ENCODE measurements around the gene RIOK1. TPM values are rescaled to one million over a fixed set of nuclear protein-coding genes. Genes with fewer than 3 reads are reported as not detected.

The RIOK1 gene
- total RNA-seq, 1 experiment from 2014 or later: 39.9 TPM

DNA sequence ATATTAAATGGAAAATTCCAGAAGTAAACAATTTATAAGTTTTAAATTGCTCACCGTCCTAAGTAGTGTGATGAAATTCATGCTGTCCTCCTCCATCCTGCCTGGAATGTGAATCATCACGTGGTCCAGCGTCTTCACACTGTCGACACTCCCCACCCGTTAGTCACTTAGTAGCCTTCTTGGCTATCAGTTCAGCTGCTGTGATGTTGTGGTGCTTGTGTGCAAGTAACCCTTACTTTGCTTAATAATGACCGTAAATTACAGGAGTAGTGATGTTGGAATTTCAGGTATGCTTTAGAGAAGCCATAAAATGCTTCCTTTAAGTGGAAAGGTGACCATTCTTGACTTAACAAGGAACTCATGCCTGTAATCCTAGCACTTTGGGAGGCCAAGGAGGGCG lies 25.2 kb downstream of the RIOK1 start:
- Histone ChIP-seq H3F3A (ENCODE audit: low read length, unreplicated experiment) (no peaks in the 10 kb centered on the region), H3K4me2 (ENCODE audit: low read length) (no peak overlapping the region), H3K4me3 (ENCODE audit: low read length) (no peak overlapping the region), H3K9me3 (ENCODE audit: low read length) (no peaks in the 10 kb centered on the region), H3K27me3 (ENCODE audit: low read length) (no peaks in the 10 kb centered on the region), H3K36me3 (ENCODE audit: low read depth, low read length) (peaks cover 56% of the 10 kb centered on the region), H3K9ac (ENCODE audit: low read length) (no peak overlapping the region), H3K9me2 (replicated peaks; ENCODE audit: low read length) (no peaks in the 10 kb centered on the region), H3K79me2 (ENCODE audit: low read length) (no peaks in the 10 kb centered on the region), H3K27ac (ENCODE audit: low read length) (no peak overlapping the region), H4K20me1 (ENCODE audit: low read length) (no peaks in the 10 kb centered on the region), H3K4me1 (ENCODE audit: insufficient read depth, low read length) (peaks cover 20% of the 10 kb centered on the region), H2AFZ (ENCODE audit: low read length) (no peak overlapping the region)
- ChIA-PET POLR2A (ENCODE audit: unreplicated experiment) (no interaction called here), CTCF (no interaction called here)
- TF ChIP-seq EZH2phosphoT487 (IDR thresholded peaks at IDR 0.05; ENCODE audit: borderline replicate concordance, low read length) (no peak), EZH2 (IDR thresholded peaks at IDR 0.05; ENCODE audit: low read length, unreplicated experiment) (no peak)
- TF ChIP-seq, protein P1, sequence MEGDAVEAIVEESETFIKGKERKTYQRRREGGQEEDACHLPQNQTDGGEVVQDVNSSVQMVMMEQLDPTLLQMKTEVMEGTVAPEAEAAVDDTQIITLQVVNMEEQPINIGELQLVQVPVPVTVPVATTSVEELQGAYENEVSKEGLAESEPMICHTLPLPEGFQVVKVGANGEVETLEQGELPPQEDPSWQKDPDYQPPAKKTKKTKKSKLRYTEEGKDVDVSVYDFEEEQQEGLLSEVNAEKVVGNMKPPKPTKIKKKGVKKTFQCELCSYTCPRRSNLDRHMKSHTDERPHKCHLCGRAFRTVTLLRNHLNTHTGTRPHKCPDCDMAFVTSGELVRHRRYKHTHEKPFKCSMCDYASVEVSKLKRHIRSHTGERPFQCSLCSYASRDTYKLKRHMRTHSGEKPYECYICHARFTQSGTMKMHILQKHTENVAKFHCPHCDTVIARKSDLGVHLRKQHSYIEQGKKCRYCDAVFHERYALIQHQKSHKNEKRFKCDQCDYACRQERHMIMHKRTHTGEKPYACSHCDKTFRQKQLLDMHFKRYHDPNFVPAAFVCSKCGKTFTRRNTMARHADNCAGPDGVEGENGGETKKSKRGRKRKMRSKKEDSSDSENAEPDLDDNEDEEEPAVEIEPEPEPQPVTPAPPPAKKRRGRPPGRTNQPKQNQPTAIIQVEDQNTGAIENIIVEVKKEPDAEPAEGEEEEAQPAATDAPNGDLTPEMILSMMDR (conservative IDR thresholded peaks at IDR 0.05; ENCODE audit: low read depth, low read length): no peak
- DNase-seq (peak; percentile 58), ATAC-seq (peak; percentile 46)
- intact Hi-C loops (cut with micrococcal nuclease): no loop called here
- no TSS peak for BruUV-seq (replicated peaks)

DNA sequence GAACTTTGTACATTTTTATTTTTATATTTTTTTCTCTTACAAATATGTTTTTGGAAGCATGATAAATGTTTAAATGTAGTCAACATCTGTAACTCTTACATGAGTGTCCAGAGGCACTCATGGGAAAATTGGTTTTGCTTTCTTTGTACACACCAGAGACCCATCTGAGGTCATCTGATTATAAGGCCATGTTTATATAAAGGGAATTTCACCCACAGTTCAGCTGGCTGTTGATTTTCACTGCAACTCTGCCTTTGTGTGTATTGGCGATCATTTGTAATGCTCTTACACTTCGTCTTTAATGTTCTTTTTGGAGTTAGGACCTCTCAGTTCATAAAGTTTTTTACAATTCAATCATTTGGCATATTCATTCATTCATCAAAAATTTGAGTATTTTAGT lies 28.1 kb downstream of the RIOK1 start:
- no peak overlapping the region for H2AFZ ChIP-seq (ENCODE audit: low read length)
- H3K27ac ChIP-seq (ENCODE audit: low read length): peak overlapping the region; percentile 4; the same call in 1 of the 2 replicates
- TF ChIP-seq EZH2phosphoT487 (IDR thresholded peaks at IDR 0.05; ENCODE audit: borderline replicate concordance, low read length) (no peak), EZH2 (IDR thresholded peaks at IDR 0.05; ENCODE audit: low read length, unreplicated experiment) (no peak)
- TF ChIP-seq, protein P1 (conservative IDR thresholded peaks at IDR 0.05; ENCODE audit: low read depth, low read length): no peak
- H3K4me1 ChIP-seq (ENCODE audit: insufficient read depth, low read length): peaks cover 20% of the 10 kb centered on the region
- H3K9ac ChIP-seq (ENCODE audit: low read length): no peak overlapping the region
- 0 out of 2 replicates have a peak overlapping the region, but pooled peaks have one; percentile 7 for H3K4me2 ChIP-seq (ENCODE audit: low read length)
- no peaks in the 10 kb centered on the region for H3K27me3 ChIP-seq (ENCODE audit: low read length)
- BruUV-seq (replicated peaks): no TSS peak
- H3K79me2 ChIP-seq (ENCODE audit: low read length): no peaks in the 10 kb centered on the region
- no peak for DNase-seq
- H3K9me3 ChIP-seq (ENCODE audit: low read length): no peaks in the 10 kb centered on the region
- no peaks in the 10 kb centered on the region for H3K9me2 ChIP-seq (replicated peaks; ENCODE audit: low read length)
- ChIA-PET CTCF (no interaction called here), POLR2A (ENCODE audit: unreplicated experiment) (no interaction called here)
- intact Hi-C loops (cut with micrococcal nuclease): no loop called here
- no peaks in the 10 kb centered on the region for H4K20me1 ChIP-seq (ENCODE audit: low read length)
- H3K4me3 ChIP-seq (ENCODE audit: low read length): no peak overlapping the region
- ATAC-seq: no peak
- no peaks in the 10 kb centered on the region for H3F3A ChIP-seq (ENCODE audit: low read length, unreplicated experiment)
- H3K36me3 ChIP-seq (ENCODE audit: low read depth, low read length): peaks cover 41% of the 10 kb centered on the region

DNA sequence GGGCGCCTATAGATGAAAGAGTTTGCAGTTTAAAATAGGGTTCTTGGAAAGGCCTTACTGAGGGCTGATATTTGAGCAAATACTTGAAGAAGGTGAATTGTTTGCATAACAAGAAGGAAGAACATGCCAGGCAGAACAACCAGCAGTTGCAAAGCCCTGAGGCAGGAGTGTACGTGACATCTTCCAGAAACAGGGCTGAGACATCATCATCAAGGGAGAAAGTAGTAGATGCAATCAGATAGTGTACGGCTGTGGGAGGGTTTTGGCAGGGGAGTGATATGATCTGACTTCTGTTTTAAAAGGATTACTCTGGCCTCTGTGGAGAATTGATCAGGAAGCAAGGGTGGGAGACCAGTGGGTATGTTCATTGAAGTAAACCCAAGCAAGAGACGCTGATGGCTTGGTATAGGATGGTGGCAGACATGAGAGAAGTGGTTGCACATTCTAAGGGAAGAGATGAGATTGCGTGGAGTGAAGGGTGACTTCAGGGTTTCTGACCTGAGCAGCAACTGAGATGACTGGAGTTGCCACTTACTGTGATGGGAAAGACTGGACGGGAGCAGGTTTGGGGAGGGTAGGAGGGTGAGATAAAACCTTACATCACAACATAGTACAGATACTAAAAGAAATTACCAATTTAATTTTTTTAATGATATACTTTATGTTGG lies 28.8 kb downstream of the RIOK1 start:
- Histone ChIP-seq H2AFZ (ENCODE audit: low read length) (no peak overlapping the region), H3K27me3 (ENCODE audit: low read length) (no peaks in the 10 kb centered on the region), H3K4me2 (ENCODE audit: low read length) (0 out of 2 replicates have a peak overlapping the region, but pooled peaks have one; percentile 7), H3F3A (ENCODE audit: low read length, unreplicated experiment) (no peaks in the 10 kb centered on the region), H3K9me2 (replicated peaks; ENCODE audit: low read length) (no peaks in the 10 kb centered on the region), H3K79me2 (ENCODE audit: low read length) (no peaks in the 10 kb centered on the region), H3K36me3 (ENCODE audit: low read depth, low read length) (peaks cover 37% of the 10 kb centered on the region), H3K27ac (ENCODE audit: low read length) (peak overlapping the region; percentile 31), H3K4me3 (ENCODE audit: low read length) (no peak overlapping the region), H3K9me3 (ENCODE audit: low read length) (no peaks in the 10 kb centered on the region), H3K4me1 (ENCODE audit: insufficient read depth, low read length) (peaks cover 20% of the 10 kb centered on the region), H3K9ac (ENCODE audit: low read length) (no peak overlapping the region), H4K20me1 (ENCODE audit: low read length) (no peaks in the 10 kb centered on the region)
- TF ChIP-seq EZH2 (IDR thresholded peaks at IDR 0.05; ENCODE audit: low read length, unreplicated experiment) (no peak), EZH2phosphoT487 (IDR thresholded peaks at IDR 0.05; ENCODE audit: borderline replicate concordance, low read length) (no peak)
- TF ChIP-seq, protein P1 (conservative IDR thresholded peaks at IDR 0.05; ENCODE audit: low read depth, low read length): no peak
- ChIA-PET POLR2A (ENCODE audit: unreplicated experiment) (no interaction called here), CTCF (no interaction called here)
- peak; percentile 51 for ATAC-seq
- intact Hi-C loops (cut with micrococcal nuclease): no loop called here
- peak; percentile 58 for DNase-seq
- BruUV-seq (replicated peaks): no TSS peak
